NCI-H1417 treated with DMSO at 0.1 percent for 48 hours (cell line): ENCODE results near the gene MAP3K3.

Experiments
- DNase-seq: peaks from one replicate; lab custom pipeline; 2025; lab: John Stamatoyannopoulos, UW

The MAP3K3 gene

DNA sequence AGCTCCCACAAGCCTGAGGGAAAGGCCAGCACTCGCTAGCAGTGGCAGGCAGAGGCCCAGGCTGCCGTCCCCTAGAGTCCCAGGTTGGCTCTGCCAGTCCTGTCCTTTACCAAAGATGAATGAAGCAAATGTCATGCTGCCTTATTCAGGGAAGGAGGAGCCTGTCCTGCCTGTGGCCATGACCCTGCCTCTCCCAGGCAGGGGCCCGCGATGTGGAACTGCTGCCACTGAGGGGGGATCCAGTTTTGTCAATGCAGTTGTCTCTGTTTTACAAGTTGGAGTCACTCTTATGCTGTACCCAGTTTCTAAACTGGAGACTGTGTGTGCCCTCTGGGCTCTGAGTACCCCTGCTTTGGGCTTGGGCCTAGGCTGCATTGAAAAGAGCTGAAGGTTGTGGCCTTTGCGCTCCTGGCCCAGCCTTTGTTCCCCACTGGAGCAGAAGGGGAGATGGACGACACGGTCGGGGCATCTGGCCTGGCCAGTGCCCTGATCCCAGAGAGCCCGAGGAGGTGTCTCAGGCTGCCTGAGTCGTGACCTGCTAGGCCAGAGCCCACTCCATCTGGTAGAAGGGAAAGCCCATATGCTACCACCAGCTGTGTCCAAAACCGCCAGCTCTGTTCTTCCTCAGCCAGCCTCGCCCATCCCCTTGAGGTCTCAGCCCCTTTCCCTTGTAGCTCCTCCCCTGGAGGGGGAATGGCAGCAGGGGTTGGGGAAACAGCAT is 72.2 kb downstream of the MAP3K3 start:
- no peak for DNase-seq

DNA sequence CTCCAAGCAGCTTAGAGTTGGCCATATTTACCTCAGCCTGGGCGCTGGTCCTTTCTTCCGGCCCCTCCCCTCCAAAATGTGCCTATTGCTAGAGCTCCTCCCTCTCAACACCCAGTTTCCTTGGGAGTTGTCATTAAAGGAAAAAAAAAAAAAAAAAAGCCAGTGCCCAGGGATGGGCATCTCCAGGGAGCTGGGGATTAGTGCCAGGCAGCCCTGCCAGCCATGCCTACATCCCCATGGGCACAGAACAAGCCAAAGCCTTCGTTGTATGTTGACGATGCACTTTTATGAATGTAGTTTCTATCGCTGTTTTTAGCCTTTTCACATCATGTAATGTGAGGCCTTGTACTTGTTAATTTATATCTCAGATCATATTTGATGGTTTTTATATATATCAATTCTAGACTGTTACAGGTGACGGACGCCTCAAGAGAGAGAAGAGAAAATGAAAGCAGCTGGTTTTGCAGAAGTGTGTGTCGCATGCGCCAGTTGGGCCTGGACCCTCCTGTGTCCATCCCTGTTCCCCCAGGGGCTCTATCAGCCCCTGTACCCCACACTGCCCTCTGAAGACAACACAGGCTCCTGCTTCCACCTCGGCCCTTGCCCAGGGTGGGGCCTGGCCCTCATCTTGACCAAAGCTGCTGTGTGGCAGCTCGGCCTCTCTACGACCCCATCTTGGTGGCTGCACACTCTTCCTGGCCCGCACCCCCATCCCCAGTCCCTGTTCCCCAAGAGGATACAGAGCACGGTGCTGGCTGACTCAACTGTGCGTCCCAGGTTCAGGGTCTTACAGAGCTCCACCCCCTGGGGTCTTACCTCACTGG is 72.9 kb downstream of the MAP3K3 start:
- DNase-seq = no peak

- DNase-seq = no peak
Observed at GRCh38 chr17:63695889-63696288, 73.7 kb downstream of the MAP3K3 start.

DNA sequence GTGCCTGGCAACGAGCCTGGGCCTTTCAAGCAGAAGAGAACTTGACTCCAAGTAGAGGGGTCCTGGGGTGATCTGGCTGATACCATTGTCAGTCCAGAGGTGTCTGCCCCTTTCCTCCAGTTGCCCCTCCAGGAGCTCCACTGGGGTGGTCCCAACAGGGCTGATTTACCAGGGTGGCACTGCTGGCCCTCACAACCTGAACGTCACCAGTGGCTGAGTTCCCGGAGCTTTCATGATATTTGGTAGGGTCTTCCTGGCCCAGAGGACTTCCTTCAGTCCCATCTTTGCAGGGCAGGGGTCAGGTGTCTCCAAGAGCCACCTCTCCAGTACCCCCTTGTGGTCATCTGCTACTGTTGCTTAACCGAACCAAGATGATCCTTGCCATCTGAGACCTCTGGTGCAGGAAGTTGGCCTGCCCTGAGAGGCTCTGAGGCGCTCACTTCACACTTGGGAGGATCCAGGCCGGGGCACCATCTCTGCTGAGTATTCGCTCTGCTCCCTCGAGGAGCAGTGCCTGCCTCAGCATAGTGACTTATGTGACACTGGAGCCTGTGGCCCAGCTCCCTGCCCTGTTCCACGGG is 74.3 kb downstream of the MAP3K3 start:
- no peak for DNase-seq

DNA sequence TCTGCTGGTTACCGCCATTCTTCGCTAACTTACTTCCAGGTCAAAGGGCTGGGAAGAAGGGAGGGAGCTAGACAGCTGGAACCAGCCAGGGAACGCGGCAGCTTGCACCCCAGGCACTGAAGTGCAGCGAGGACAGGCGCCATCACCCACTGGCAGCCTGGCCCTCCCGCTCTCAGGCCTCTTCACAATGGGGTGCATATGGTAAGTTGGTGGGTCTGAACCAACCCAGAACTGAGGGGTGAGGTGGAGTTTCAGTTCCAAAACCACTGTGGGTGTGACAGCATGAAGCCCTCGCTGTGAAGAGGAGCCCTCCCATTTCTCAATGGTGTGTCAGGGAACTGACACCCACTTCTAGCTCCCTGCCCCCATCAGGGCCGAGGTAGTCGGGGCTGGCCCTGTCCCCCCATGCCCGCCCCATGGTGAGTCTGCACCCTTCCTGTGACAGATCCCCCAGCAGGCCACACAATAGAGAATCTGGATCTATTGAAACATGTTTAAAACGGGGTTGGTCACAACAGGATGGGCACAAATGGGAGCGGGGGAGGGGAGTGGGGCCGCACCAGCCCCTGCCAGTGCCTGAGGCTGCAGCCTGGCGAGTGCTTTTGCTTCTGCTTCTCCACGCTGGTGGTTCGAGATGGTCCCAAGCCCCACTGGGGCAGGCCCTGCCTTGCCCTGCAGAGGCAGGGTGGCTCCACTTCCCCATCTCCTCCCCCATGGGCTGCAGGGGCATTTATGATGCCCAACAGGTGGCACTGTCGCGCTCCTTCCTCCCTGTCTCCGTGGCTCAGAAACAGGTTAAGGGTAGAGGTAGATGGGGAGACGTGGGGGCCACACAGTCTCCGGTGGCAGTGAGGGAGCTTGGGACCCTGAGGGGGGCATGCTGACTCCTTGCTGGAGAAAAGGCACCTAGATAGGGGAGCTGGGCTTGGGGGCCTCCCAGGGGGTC is 75.4 kb downstream of the MAP3K3 start:
- no peak for DNase-seq

DNA sequence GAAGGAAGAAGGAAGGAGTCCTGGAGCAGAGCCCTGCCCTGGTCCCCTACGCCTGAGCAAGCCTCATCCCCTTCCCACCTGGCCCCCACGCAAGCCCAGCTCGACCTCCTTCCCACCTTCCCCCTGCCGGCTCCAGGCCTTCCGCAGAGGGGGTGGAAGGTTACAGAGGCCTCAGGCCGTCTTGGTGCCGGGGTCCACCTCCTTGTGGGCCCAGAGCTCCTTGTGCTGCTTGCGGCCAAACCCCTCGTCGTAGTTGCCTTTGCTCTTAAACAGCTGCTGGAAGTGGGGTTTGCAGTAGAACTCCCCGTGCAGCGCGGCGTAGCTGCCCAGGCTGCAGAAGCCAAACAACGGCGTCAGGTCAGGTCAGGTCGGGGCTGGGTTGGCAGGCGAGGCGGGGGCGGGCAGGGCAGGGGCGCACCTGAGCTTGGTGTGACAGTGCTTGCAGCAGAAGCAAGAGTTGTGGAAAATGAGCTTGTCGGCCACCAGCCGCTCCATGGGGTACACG is 76.2 kb downstream of the MAP3K3 start:
- no peak for DNase-seq

DNA sequence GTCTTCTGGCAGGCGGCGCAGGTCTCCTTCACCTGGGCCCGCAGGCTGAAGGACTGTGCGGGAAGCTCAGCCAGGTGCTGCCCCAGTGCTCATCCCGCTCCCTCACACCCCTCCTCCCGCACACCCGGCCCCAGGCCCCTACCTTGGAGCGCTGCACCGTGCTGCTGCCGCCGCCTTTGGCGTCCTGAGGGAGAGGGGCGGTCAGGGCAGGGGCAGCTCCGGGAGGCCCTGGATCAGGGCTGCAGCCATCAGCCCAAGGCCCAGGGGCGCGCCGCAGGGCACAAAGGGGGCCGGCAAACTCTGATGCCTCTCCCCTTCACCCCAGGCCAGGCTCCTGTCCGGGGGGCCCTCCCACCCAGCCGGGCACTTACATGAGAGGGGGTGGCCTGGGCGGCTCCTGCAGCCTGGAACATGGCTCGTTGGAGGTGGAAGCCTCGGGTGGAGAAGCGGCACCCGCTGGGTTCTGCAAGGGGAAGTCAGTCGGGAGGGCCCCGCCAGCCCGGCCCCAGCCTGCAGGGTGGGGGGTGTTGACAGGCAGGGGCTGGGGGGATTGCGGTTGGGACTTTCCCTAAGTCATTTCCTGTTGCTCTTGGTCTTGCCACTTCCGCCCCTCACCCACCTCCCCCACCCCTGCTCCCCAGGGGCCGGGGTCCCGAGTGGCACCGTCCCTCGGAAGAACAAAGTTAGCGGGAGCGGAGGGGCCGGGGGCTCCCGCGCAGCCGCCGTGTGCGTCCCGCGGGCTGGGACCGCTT is 76.8 kb downstream of the MAP3K3 start:
- no peak for DNase-seq

- DNase-seq = no peak
Observed at GRCh38 chr17:63699638-63700527, 77.7 kb downstream of the MAP3K3 start, which contains the start of gene LIMD2. TSS of gene LIMD2 (minus strand) at chr17:63700125. CDS start at chr17:63699298, 827 bp downstream.

DNA sequence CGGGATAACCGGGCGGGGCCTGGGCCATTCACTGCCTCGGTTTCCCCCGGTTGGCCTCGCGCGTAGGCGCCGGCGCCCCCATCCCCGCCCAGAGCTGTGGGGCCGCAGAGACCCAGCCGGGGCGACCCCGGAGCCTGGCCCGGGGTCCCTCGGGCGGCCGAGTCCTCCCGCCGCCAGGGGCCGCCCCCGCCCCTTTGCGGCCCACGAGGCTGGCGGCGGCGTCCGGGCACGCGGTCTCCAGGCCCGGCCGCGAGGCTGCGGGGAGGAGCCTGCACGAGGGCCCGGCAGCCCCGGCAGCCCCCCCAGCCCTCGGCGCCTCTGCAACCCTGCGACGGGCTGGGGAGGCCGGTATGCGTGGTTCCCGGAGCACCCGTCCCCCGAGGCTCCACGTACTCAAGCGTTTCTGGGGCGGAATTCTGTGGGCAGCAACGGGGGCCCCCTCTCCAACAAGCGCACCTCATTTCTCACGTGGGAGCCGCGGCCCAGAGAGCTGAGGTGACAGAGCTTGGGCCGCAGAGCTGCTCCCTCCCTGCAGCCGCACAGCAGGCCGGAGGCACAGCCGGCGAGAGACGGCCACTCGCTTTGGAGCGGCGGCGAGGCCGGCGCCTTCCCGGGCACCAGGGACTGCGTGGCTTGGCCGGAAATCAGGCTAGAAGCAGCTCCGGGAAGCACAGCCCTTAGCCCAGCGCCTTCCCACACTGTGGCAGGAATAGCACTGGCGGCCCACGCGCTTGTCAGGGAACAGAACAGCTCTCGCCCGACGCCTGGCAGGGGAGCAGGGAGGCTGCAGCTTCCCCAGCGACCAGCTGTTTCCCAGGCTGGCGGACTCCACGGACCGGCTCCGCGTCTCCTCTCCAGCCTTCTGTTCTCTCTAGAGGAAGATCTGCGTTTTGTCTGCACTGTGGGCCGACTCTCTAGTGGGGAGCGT is 78.6 kb downstream of the MAP3K3 start:
- DNase-seq = no peak

DNA sequence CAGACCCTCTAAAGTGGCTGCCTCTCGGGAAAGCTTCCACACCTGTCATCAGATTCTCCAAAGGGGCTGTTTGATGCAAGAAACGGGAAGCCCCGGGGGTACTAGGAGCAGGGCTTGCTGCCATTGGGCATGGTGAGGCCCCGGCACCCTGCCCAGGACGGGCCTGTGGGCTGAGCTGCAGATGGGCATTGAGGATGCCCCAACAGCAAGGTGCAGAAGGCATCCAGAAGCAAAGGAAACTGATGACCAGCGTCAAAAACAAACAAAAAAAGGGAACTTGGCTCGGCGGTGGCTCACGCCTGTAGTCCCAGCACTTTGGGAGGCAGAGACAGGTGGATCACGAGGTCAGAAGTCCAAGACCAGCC is 79.2 kb downstream of the MAP3K3 start:
- no peak for DNase-seq

- DNase-seq = no peak
Observed at GRCh38 chr17:63701868-63702720, 79.9 kb downstream of the MAP3K3 start.

GRCh38 chr17:63702721-63703015 is 80.5 kb downstream of the MAP3K3 start:
- DNase-seq = no peak

DNA sequence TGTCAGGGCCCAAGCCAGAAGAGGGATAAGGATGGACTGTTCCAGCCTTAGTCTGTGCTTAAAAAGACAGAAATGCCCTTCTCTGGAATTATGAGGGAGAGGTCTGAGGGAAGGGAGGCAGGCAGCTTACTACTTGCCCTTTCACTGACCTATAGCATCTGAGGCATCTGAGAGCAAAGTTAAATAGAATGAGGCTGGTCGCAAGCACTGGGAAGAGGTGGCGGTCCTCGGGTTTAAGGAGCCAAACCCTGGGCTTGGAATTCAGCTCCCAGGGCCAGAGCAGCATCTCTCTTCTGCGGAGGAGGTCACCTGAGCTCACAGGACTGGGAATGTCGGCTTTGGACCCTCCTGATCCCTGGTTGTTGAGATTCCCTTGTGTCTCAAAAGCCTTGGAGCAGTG is 80.8 kb downstream of the MAP3K3 start:
- DNase-seq = no peak

DNA sequence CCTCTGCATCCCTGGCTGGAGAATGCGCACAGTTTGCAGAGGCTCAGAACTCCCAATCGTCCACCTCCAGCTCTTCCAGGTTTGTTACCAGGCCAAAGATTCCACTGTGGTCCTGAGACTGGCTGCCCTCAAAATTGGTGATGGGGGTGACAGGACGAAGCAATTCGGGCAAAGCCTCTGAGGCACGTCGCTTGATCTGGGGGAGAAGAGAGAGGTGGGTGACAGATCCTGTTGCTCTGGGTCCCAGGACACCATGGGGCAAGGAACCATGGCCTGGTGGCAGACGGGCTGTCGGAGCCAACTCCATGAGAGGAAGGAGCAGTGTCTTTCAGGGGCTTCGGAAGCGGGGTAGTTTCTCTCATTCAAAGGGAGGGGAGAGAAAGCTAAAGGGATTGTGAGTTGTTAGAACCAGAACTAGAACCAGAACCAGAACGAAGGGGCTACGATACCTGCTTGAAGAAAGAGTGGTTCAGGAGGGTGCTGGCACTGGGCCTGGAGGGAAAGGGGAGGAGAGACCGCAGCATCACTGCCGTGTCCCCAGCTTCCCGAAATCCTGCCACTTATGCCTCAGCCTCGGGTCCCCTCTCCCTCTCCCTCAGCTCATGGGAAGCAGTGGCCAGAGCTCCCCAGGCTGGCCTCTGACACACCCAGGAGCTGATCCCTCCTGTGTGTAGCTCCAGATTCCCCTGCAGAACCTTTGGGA is 81.5 kb downstream of the MAP3K3 start:
- DNase-seq = no peak

GRCh38 chr17:63704259-63704576 is 82.0 kb downstream of the MAP3K3 start:
- DNase-seq = no peak

DNA sequence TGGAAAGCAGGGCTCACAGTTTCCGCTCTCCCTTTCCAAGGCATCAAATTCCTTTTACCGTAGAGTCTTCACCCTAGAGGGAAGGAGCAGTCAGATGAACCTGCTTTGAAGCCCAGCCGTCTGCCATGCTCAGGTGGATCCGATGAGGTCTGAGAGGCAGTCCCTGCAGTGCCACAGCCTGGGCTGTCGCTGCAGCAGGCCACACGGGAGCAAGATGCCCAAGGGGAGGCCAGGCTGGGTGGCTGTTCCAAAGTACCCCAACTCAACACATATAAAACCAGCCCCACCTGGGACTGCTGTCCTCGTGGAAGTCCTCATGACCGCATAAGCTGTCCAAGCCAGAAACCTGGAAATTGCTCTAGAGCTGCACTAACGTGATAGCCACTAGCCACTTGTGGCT is 82.6 kb downstream of the MAP3K3 start:
- no peak for DNase-seq

DNA sequence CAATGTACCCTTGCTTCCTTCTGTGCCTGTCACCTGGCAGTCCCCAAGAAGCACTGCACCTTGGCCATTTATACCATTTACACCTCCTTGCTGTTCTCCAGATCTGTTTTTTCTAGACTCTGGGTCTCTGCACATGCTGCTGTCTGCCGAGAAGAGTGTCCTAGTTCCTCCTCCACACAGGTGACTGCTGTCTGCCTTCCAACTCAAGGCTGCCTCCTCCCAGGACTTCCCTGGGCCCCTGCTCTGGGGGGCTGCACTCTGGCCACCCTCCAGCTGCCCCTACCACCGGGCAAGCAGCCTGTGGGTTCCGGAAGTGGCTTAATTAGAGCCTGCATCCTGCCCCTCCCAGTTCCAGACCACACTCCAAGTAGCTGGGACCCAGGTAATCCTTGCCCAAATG is 83.4 kb downstream of the MAP3K3 start:
- DNase-seq = no peak
